ENCODE measurements around the gene TNIP3. TPM values are rescaled to one million over a fixed set of nuclear protein-coding genes. Genes with fewer than 3 reads are reported as not detected.

TNIP3 gene
- total RNA-seq, 4 donors from 2014 or later, result 0.44 TPM; not detected in 3

DNA sequence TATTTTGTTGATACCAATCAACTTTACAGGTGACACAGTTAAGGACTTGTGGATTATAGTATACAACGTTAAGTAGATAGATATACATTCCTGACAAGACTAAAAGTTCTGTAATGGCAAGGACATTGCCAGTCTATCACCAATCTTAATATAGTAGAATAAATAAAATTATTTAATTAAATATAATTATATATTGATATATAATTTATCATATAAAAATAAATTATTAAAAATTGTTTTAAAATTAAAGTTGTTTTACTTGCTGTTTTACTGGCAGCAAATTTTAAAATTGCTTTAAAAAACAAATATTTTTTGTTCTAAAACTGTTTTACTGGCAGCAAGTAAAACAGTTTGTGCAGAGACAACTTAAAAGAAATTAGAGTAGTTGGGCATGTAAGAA is 18.7 kb downstream of the TNIP3 start:
- Histone ChIP-seq H3K4me1 (no peaks in the 10 kb centered on the region), H3K36me3 (no peaks in the 10 kb centered on the region), H3K4me3 (no peak overlapping the region), H3K9me3 (no peaks in the 10 kb centered on the region), H3K27me3 (no peaks in the 10 kb centered on the region), H3K27ac (no peak overlapping the region)
- 93 to 95% methylated on average over 1 of the region's 1 CpG for WGBS, 2 donors
- no peak for TF ChIP-seq EP300 (IDR thresholded peaks at IDR 0.05)
- TF ChIP-seq POLR2A (IDR thresholded peaks at IDR 0.05), result no peak
- TF ChIP-seq, protein P1, sequence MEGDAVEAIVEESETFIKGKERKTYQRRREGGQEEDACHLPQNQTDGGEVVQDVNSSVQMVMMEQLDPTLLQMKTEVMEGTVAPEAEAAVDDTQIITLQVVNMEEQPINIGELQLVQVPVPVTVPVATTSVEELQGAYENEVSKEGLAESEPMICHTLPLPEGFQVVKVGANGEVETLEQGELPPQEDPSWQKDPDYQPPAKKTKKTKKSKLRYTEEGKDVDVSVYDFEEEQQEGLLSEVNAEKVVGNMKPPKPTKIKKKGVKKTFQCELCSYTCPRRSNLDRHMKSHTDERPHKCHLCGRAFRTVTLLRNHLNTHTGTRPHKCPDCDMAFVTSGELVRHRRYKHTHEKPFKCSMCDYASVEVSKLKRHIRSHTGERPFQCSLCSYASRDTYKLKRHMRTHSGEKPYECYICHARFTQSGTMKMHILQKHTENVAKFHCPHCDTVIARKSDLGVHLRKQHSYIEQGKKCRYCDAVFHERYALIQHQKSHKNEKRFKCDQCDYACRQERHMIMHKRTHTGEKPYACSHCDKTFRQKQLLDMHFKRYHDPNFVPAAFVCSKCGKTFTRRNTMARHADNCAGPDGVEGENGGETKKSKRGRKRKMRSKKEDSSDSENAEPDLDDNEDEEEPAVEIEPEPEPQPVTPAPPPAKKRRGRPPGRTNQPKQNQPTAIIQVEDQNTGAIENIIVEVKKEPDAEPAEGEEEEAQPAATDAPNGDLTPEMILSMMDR (IDR thresholded peaks at IDR 0.05), result no peak
- DNase-seq (ENCODE audit: low spot score in 2 of 2), result no peak

DNA sequence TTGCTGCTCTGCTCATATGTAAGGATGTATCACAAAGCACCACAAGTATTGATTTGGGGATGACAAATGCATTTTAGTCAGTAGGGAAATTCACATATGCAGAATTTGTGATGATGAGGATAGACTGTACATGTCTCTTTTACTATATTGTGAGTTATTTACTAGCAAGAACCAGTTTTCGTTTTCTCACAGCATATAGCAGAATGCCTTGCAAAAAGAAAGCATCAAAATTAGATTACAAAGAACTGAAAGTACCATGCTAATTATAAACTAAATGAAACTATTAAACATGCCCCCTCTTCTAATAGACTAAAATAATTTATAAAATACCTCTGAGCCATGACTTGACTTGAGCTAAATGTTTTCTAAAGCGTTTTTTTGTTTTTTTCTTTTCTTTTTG is 20.1 kb downstream of the TNIP3 start:
- Histone ChIP-seq H3K36me3 (no peaks in the 10 kb centered on the region), H3K4me3 (no peak overlapping the region), H3K27ac (no peak overlapping the region), H3K27me3 (no peaks in the 10 kb centered on the region), H3K9me3 (no peaks in the 10 kb centered on the region), H3K4me1 (no peaks in the 10 kb centered on the region)
- no peak for DNase-seq (ENCODE audit: low spot score in 2 of 2)
- 66 to 97% methylated on average over 2 of the region's 2 CpGs for WGBS, 2 donors
- TF ChIP-seq POLR2A (IDR thresholded peaks at IDR 0.05) (no peak), EP300 (IDR thresholded peaks at IDR 0.05) (no peak)
- TF ChIP-seq, protein P1 (IDR thresholded peaks at IDR 0.05), result no peak

DNA sequence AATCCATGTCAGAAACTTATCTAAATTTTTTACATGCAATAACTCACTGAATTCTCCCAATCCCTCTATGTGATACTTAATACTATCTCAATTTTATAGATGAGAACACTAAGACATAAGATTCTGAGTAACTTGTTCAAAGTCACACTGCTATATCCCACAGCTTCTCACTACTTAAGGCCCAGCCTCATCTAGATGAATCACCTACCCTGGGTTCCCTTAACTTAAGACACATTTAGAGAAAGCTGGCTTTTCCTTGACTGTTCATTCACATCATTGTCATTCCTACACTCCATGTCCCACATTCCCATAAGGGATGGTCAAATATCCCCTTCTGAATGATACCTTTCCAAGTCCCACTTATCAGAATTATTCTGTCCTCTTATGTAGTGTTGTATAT is 21.0 kb downstream of the TNIP3 start:
- Histone ChIP-seq H3K4me1 (no peaks in the 10 kb centered on the region), H3K36me3 (no peaks in the 10 kb centered on the region), H3K9me3 (no peaks in the 10 kb centered on the region), H3K4me3 (no peak overlapping the region), H3K27me3 (no peaks in the 10 kb centered on the region), H3K27ac (no peak overlapping the region)
- DNase-seq (ENCODE audit: low spot score in 2 of 2), result no peak
- TF ChIP-seq POLR2A (IDR thresholded peaks at IDR 0.05), result no peak
- TF ChIP-seq, protein P1 (IDR thresholded peaks at IDR 0.05), result no peak
- no peak for TF ChIP-seq EP300 (IDR thresholded peaks at IDR 0.05)

DNA sequence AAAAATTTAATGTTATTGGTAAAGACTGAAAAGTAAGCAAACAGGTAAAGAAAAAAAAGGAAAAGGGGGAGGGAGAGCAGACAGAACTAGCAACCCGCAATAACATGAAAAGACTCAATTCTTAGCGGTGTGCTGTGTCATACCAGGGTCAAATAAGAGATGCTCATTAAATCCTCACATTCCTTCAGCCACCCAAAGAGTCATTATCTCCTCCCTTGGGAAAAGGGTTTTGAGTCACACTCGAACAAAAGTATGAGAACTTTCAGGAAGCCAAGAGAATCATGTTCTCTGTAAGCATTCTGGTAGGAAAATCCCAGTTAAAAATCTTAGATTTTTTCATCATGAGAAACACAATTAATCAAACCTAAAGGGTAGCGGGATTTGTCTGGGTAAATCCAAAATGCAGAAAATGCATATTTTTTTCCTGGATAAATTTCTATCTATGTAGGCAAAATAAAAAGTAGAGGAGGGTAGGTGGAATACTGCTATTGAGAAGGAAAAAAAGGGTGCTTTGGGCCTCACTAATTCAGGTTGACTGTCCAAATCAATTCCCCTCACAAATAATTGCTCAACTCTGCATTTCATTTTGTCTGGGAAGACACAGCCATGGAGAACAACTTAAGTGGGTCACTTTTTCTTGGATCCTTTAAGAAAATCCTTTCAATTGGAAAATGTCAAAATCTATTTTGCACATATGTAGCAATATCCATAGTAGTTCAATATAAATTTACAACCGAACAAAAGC is 23.2 kb downstream of the TNIP3 start:
- H3K4me1 ChIP-seq, result no peaks in the 10 kb centered on the region
- H3K9me3 ChIP-seq, result no peaks in the 10 kb centered on the region
- H3K27me3 ChIP-seq, result no peaks in the 10 kb centered on the region
- no peak for DNase-seq (ENCODE audit: low spot score in 2 of 2)
- 76 to 83% methylated on average over 5 of the region's 5 CpGs for WGBS, 2 donors
- H3K27ac ChIP-seq, result no peak overlapping the region
- no peak overlapping the region for H3K4me3 ChIP-seq
- no peaks in the 10 kb centered on the region for H3K36me3 ChIP-seq
- TF ChIP-seq EP300 (IDR thresholded peaks at IDR 0.05) (no peak), POLR2A (IDR thresholded peaks at IDR 0.05) (no peak)
- TF ChIP-seq, protein P1 (IDR thresholded peaks at IDR 0.05), result no peak

- Histone ChIP-seq H3K36me3 (no peaks in the 10 kb centered on the region), H3K9me3 (no peaks in the 10 kb centered on the region), H3K27me3 (no peaks in the 10 kb centered on the region), H3K27ac (no peak overlapping the region), H3K4me3 (no peak overlapping the region), H3K4me1 (no peaks in the 10 kb centered on the region)
- 72 to 78% methylated on average over 7 of the region's 7 CpGs for WGBS, 2 donors
- no peak for DNase-seq (ENCODE audit: low spot score in 2 of 2)
- TF ChIP-seq POLR2A (IDR thresholded peaks at IDR 0.05) (no peak), EP300 (IDR thresholded peaks at IDR 0.05) (no peak)
- TF ChIP-seq, protein P1 (IDR thresholded peaks at IDR 0.05), result no peak
These were observed 24.4 kb downstream of the TNIP3 start for GRCh38 chr4:121139533-121140222.
